ENCODE data around the gene LDHAL6B. TPM values are rescaled to one million over a fixed set of nuclear protein-coding genes. Genes with fewer than 3 reads are reported as not detected.
A peak's percentile ranks its signal among the peaks of the same experiment; 100 is the strongest.

LDHAL6B gene
- total RNA-seq, 1 donor from 2014 or later = not detected

GRCh38 chr15:59171067-59171397 is 35.6 kb upstream of the LDHAL6B start:
- H3K4me3 ChIP-seq (ENCODE audit: low read depth, low read length) = no peak overlapping the region
- no peak for TF ChIP-seq CTCF (conservative IDR thresholded peaks at IDR 0.05; ENCODE audit: low read depth, low read length)
- no peak for DNase-seq (ENCODE audit: low read depth)

GRCh38 chr15:59172289-59172901 is 34.2 kb upstream of the LDHAL6B start:
- no peak overlapping the region for H3K4me3 ChIP-seq (ENCODE audit: low read depth, low read length)
- DNase-seq (ENCODE audit: low read depth) = no peak
- TF ChIP-seq CTCF (conservative IDR thresholded peaks at IDR 0.05; ENCODE audit: low read depth, low read length) = peak; percentile 41

GRCh38 chr15:59173194-59173593 is 33.4 kb upstream of the LDHAL6B start:
- DNase-seq (ENCODE audit: low read depth) = no peak
- no peak for TF ChIP-seq CTCF (conservative IDR thresholded peaks at IDR 0.05; ENCODE audit: low read depth, low read length)
- no peak overlapping the region for H3K4me3 ChIP-seq (ENCODE audit: low read depth, low read length)

GRCh38 chr15:59174151-59174834 is 32.4 kb upstream of the LDHAL6B start:
- no peak overlapping the region for H3K4me3 ChIP-seq (ENCODE audit: low read depth, low read length)
- no peak for DNase-seq (ENCODE audit: low read depth)

GRCh38 chr15:59174835-59175831 is 31.5 kb upstream of the LDHAL6B start:
- no peak overlapping the region for H3K4me3 ChIP-seq (ENCODE audit: low read depth, low read length)
- TF ChIP-seq CTCF (conservative IDR thresholded peaks at IDR 0.05; ENCODE audit: low read depth, low read length) = peak; percentile 73
- DNase-seq (ENCODE audit: low read depth) = no peak

More at GRCh38 chr15:59174151-59174834, 32.4 kb upstream of the LDHAL6B start:
- no peak for TF ChIP-seq CTCF (conservative IDR thresholded peaks at IDR 0.05; ENCODE audit: low read depth, low read length)

GRCh38 chr15:59176653-59177316 is 29.9 kb upstream of the LDHAL6B start:
- no peak for TF ChIP-seq CTCF (conservative IDR thresholded peaks at IDR 0.05; ENCODE audit: low read depth, low read length)
- H3K4me3 ChIP-seq (ENCODE audit: low read depth, low read length) = no peak overlapping the region
- DNase-seq (ENCODE audit: low read depth) = no peak
